ENCODE data around the gene ADAMTS3.

Gene ADAMTS3

GRCh38 chr4:72323227-72323626, 245.8 kb downstream of the ADAMTS3 start:
- TF ChIP-seq CREB5 (CRISPR knock-in tag; IDR thresholded peaks at IDR 0.05; ENCODE audit: low read depth) (no peak), ESRRG (CRISPR knock-in tag; IDR thresholded peaks at IDR 0.05) (no peak), TSHZ2 (CRISPR knock-in tag; IDR thresholded peaks at IDR 0.05) (no peak), ARNTL (CRISPR knock-in tag; IDR thresholded peaks at IDR 0.05; ENCODE audit: borderline replicate concordance, low read depth) (no peak), CSDC2 (CRISPR knock-in tag; IDR thresholded peaks at IDR 0.05) (no peak), PATZ1 (CRISPR knock-in tag; IDR thresholded peaks at IDR 0.05; ENCODE audit: borderline replicate concordance) (no peak), SNAI2 (CRISPR knock-in tag; IDR thresholded peaks at IDR 0.05) (no peak), PPARA (CRISPR knock-in tag; IDR thresholded peaks at IDR 0.05; ENCODE audit: borderline replicate concordance) (no peak), GLIS3 (CRISPR knock-in tag; IDR thresholded peaks at IDR 0.05) (no peak), ZNF565 (CRISPR knock-in tag; conservative IDR thresholded peaks at IDR 0.05; ENCODE audit: low read depth) (no peak), BACH2 (CRISPR knock-in tag; IDR thresholded peaks at IDR 0.05; ENCODE audit: borderline replicate concordance) (no peak), OSR1 (CRISPR knock-in tag; IDR thresholded peaks at IDR 0.05) (no peak)
- no peak for ATAC-seq

GRCh38 chr4:72320223-72320948, 248.6 kb downstream of the ADAMTS3 start:
- TF ChIP-seq ISL1 (CRISPR knock-in tag; IDR thresholded peaks at IDR 0.05) (peak; percentile 87), ZFP3 (CRISPR knock-in tag; IDR thresholded peaks at IDR 0.05) (no peak)
- peak; percentile 62 for ATAC-seq

- no peak for TF ChIP-seq GLIS3 (CRISPR knock-in tag; IDR thresholded peaks at IDR 0.05)
- TF ChIP-seq ISL1 (CRISPR knock-in tag; IDR thresholded peaks at IDR 0.05) = no peak
- no peak for TF ChIP-seq TOX (CRISPR knock-in tag; IDR thresholded peaks at IDR 0.05; ENCODE audit: borderline replicate concordance)
- TF ChIP-seq POU6F1 (CRISPR knock-in tag; IDR thresholded peaks at IDR 0.05; ENCODE audit: borderline replicate concordance, low read depth) = no peak
- TF ChIP-seq CSDC2 (CRISPR knock-in tag; IDR thresholded peaks at IDR 0.05) = no peak
These were observed 249.4 kb downstream of the ADAMTS3 start for GRCh38 chr4:72319601-72320021.

GRCh38 chr4:72318421-72319170, 250.4 kb downstream of the ADAMTS3 start:
- no peak for TF ChIP-seq ISL1 (CRISPR knock-in tag; IDR thresholded peaks at IDR 0.05)
- TF ChIP-seq CSDC2 (CRISPR knock-in tag; IDR thresholded peaks at IDR 0.05) = no peak
- no peak for TF ChIP-seq ZFP3 (CRISPR knock-in tag; IDR thresholded peaks at IDR 0.05)
- TF ChIP-seq GLIS3 (CRISPR knock-in tag; IDR thresholded peaks at IDR 0.05) = no peak
- TF ChIP-seq ESRRG (CRISPR knock-in tag; IDR thresholded peaks at IDR 0.05) = no peak
- TF ChIP-seq TSHZ2 (CRISPR knock-in tag; IDR thresholded peaks at IDR 0.05) = no peak
- TF ChIP-seq SNAI2 (CRISPR knock-in tag; IDR thresholded peaks at IDR 0.05) = no peak
- no peak for TF ChIP-seq BACH2 (CRISPR knock-in tag; IDR thresholded peaks at IDR 0.05; ENCODE audit: borderline replicate concordance)
- TF ChIP-seq PPARA (CRISPR knock-in tag; IDR thresholded peaks at IDR 0.05; ENCODE audit: borderline replicate concordance) = no peak
- TF ChIP-seq ZFP30 (CRISPR knock-in tag; IDR thresholded peaks at IDR 0.05) = no peak
- TF ChIP-seq POU6F1 (CRISPR knock-in tag; IDR thresholded peaks at IDR 0.05; ENCODE audit: borderline replicate concordance, low read depth) = no peak
- TF ChIP-seq ARNTL (CRISPR knock-in tag; IDR thresholded peaks at IDR 0.05; ENCODE audit: borderline replicate concordance, low read depth) = no peak
- no peak for TF ChIP-seq ZNF565 (CRISPR knock-in tag; conservative IDR thresholded peaks at IDR 0.05; ENCODE audit: low read depth)
- no peak for ATAC-seq

More at GRCh38 chr4:72319601-72320021, 249.4 kb downstream of the ADAMTS3 start:
- peak; percentile 89 for ATAC-seq

All from SK-N-SH treated with all-trans-retinoic acid at 6 μM for 48 hours (cell line).